Peyer's patch (tissue), 4 donors: ENCODE results near the gene PRR18. TPM values are rescaled to one million over a fixed set of nuclear protein-coding genes. Genes with fewer than 3 reads are reported as not detected.

Source experiments
- DNase-seq, 3 donors: peaks; one replicate each; pipeline ENCODE4 v3.0.0-alpha.2; 2017 to 2019
- H3K27ac ChIP-seq, 4 donors: fragments of 200-600 bp; sonication (generic); one replicate each; pipeline ENCODE4 v1.5.1; 2016 to 2019
- H3K27me3 ChIP-seq, 2 donors: fragments of 200-600 bp; sonication (generic); one replicate each; pipeline ENCODE4 v1.5.1; 2019
- H3K36me3 ChIP-seq, 3 donors: fragments of 200-600 bp; sonication (generic); one replicate each; pipeline ENCODE4 v1.5.1; 2016 to 2019
- H3K4me1 ChIP-seq, 4 donors: fragments of 200-600 bp; sonication (generic); one replicate each; pipeline ENCODE4 v1.5.1; 2016 to 2019
- H3K4me3 ChIP-seq, 4 donors: fragments of 200-600 bp; sonication (generic); 1 replicate in 3 of 4; 2 replicates in 1 of 4; pipeline ENCODE4 v1.5.1; 2016 to 2019; ENCODE audit warnings: mild to moderate bottlenecking in 1 of 4
- H3K9me3 ChIP-seq, 4 donors: fragments of 200-600 bp; sonication (generic); one replicate each; pipeline ENCODE4 v1.5.1; 2016 to 2019; ENCODE audit warnings: mild to moderate bottlenecking in 1 of 4
- CTCF ChIP-seq, 6 experiments: fragments of 450-650 bp in 4 of 6; fragments of 200-600 bp in 2 of 6; sonication (generic) in 1 of 6; IDR thresholded peaks; one replicate each; pipeline ENCODE4 v1.5.1; 2017 to 2019; ENCODE audit warnings: antibody characterized with exemption in 6 of 6, mild to moderate bottlenecking in 3 of 6, moderate library complexity in 1 of 6
- POLR2A ChIP-seq, 2 donors: fragments of 450-650 bp; IDR thresholded peaks; one replicate each; pipeline ENCODE4 v1.5.1; 2017; ENCODE audit warnings: antibody characterized with exemption in 2 of 2, mild to moderate bottlenecking in 2 of 2, moderate library complexity in 2 of 2
- total RNA-seq, 4 donors: library from RNA; depleted of rRNA; stranded (reverse); fragments of >200 nt; gene quantifications; one replicate each; pipeline ENCODE4 v1.1.0, GENCODE V29; 2016

The PRR18 gene
- total RNA-seq, 4 donors from 2014 or later, result not detected

GRCh38 chr6:166278579-166279392 is 29.4 kb downstream of the PRR18 start:
- Histone ChIP-seq H3K27ac (no peak overlapping the region), H3K9me3 (no peaks in the 10 kb centered on the region), H3K36me3 (no peaks in the 10 kb centered on the region), H3K4me1 (no peaks in the 10 kb centered on the region), H3K27me3 (no peaks in the 10 kb centered on the region), H3K4me3 (no peak overlapping the region)
- no peak for DNase-seq
- no peak for TF ChIP-seq CTCF (IDR thresholded peaks at IDR 0.05)
- TF ChIP-seq POLR2A (IDR thresholded peaks at IDR 0.05), result no peak

GRCh38 chr6:166277892-166278578 is 30.2 kb downstream of the PRR18 start:
- Histone ChIP-seq H3K4me1 (no peaks in the 10 kb centered on the region), H3K9me3 (no peaks in the 10 kb centered on the region), H3K36me3 (no peaks in the 10 kb centered on the region), H3K4me3 (no peak overlapping the region), H3K27ac (no peak overlapping the region), H3K27me3 (no peaks in the 10 kb centered on the region)
- no peak for TF ChIP-seq CTCF (IDR thresholded peaks at IDR 0.05)
- no peak for TF ChIP-seq POLR2A (IDR thresholded peaks at IDR 0.05)
- DNase-seq, result no peak

GRCh38 chr6:166277018-166277417 is 31.2 kb downstream of the PRR18 start:
- DNase-seq, result no peak
- H3K4me3 ChIP-seq, result no peak overlapping the region
- no peaks in the 10 kb centered on the region for H3K9me3 ChIP-seq
- no peaks in the 10 kb centered on the region for H3K4me1 ChIP-seq
- no peaks in the 10 kb centered on the region for H3K27me3 ChIP-seq
- no peak overlapping the region for H3K27ac ChIP-seq
- no peak for TF ChIP-seq CTCF (IDR thresholded peaks at IDR 0.05)
- no peak for TF ChIP-seq POLR2A (IDR thresholded peaks at IDR 0.05)
- H3K36me3 ChIP-seq, result no peaks in the 10 kb centered on the region

- TF ChIP-seq CTCF (IDR thresholded peaks at IDR 0.05), result peak; percentile 88 to 99 (median 96)
- TF ChIP-seq POLR2A (IDR thresholded peaks at IDR 0.05), result no peak
- DNase-seq, result peak; percentile 75 to 88 (median 83)
- no peaks in the 10 kb centered on the region for H3K36me3 ChIP-seq
Observed at GRCh38 chr6:166275714-166276166, 32.5 kb downstream of the PRR18 start.

GRCh38 chr6:166274739-166275370 is 33.3 kb downstream of the PRR18 start:
- Histone ChIP-seq H3K27me3 (no peaks in the 10 kb centered on the region), H3K27ac (no peak overlapping the region), H3K4me3 (no peak overlapping the region), H3K4me1 (no peaks in the 10 kb centered on the region), H3K36me3 (no peaks in the 10 kb centered on the region), H3K9me3 (no peaks in the 10 kb centered on the region)
- TF ChIP-seq CTCF (IDR thresholded peaks at IDR 0.05) (no peak), POLR2A (IDR thresholded peaks at IDR 0.05) (no peak)
- no peak for DNase-seq

More at GRCh38 chr6:166275714-166276166, 32.5 kb downstream of the PRR18 start:
- H3K27ac ChIP-seq, result no peak overlapping the region
- H3K4me3 ChIP-seq, result no peak overlapping the region
- H3K27me3 ChIP-seq, result no peaks in the 10 kb centered on the region
- H3K4me1 ChIP-seq, result no peaks in the 10 kb centered on the region
- H3K9me3 ChIP-seq, result no peaks in the 10 kb centered on the region
